MCF 10A (cell line): Measurements from ENCODE around the gene COL7A1. TPM values are rescaled to one million over a fixed set of nuclear protein-coding genes. Genes with fewer than 3 reads are reported as not detected.

Experiments used
- BruUV-seq: library from RNA; stranded (reverse); fragments of 400-500 nt; replicated peaks from 2 replicates; lab custom pipeline; 2021; lab: Mats Ljungman, UMichigan
- CTCF ChIA-PET: fragments of 300-600 bp; sonication (Branson Sonifier 250); formaldehyde crosslinking; extraction: SDS; loops from one replicate; lab custom pipeline; 2021; ENCODE audit warnings: antibody characterized with exemption, inconsistent platforms; lab: Yijun Ruan, JAX
- POLR2A ChIA-PET: fragments of 300-600, 350-650 bp; sonication (Branson Sonifier 250); formaldehyde crosslinking; extraction: SDS; loops from one replicate; lab custom pipeline; 2020; ENCODE audit warnings: antibody characterized with exemption, inconsistent platforms; lab: Yijun Ruan, JAX
- DNase-seq: peaks from one replicate; pipeline ENCODE4 v3.0.0-alpha.2; 2018; ENCODE audit not compliant: unreplicated experiment
- H3K27ac Mint-ChIP-seq: one replicate; pipeline ENCODE4 v1.8.0; 2022; ENCODE audit warnings: mild to moderate bottlenecking, low read depth, mixed read lengths; ENCODE audit not compliant: unreplicated experiment
- H3K27me3 Mint-ChIP-seq: one replicate; pipeline ENCODE4 v1.8.0; 2022; ENCODE audit warnings: mixed read lengths; ENCODE audit not compliant: insufficient read depth, unreplicated experiment
- H3K36me3 Mint-ChIP-seq: one replicate; pipeline ENCODE4 v1.8.0; 2022; ENCODE audit warnings: mild to moderate bottlenecking, moderate library complexity, mixed read lengths; ENCODE audit not compliant: insufficient read depth, unreplicated experiment
- H3K4me1 Mint-ChIP-seq: one replicate; pipeline ENCODE4 v1.8.0; 2022; ENCODE audit warnings: mixed read lengths; ENCODE audit not compliant: insufficient read depth, unreplicated experiment
- H3K4me3 Mint-ChIP-seq: one replicate; pipeline ENCODE4 v1.8.0; 2022; ENCODE audit warnings: mild to moderate bottlenecking, moderate library complexity, mixed read lengths; ENCODE audit not compliant: unreplicated experiment
- H3K9me3 Mint-ChIP-seq: one replicate; pipeline ENCODE4 v1.8.0; 2022; ENCODE audit warnings: mixed read lengths; ENCODE audit not compliant: unreplicated experiment
- intact Hi-C: fragments of 100-400 bp; cut with micrococcal nuclease; formaldehyde crosslinking; loops from 2 replicates; pipeline ENCODE4 v1.14.1; 2022
- total RNA-seq: library from RNA; stranded (reverse); gene quantifications from 2 replicates; pipeline ENCODE4 v1.2.3, GENCODE V29; 2022
- TF ChIP-seq, protein P1 (sequence below): fragments of 200-600 bp; IDR thresholded peaks from one replicate; pipeline ENCODE4 v1.8.0; 2022; ENCODE audit warnings: antibody characterized with exemption, mild to moderate bottlenecking; ENCODE audit not compliant: unreplicated experiment

The COL7A1 gene
- total RNA-seq, 1 experiment from 2014 or later: 60.5 TPM

DNA sequence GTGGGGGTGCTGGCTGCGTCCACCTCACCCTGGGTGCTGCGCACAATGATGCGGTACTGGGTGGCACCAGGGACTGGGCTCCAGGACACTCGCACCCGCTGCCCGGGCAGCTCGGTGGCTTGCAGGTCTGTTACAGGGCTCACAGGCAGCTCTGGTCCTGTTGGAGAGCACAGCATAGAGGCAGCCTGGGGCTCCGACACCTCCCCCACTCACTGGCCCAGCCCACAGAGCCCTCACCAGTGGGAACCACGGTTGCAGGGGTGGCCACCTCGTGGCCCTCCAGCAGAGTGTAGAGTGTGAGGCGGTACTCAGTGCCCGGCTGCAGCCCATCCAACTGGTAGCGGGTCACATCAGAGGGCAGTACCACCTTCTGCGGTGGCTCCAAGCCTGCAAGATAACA lies 3.7 kb downstream of the COL7A1 start:
- H3K36me3 Mint-ChIP-seq: peaks cover 26% of the 10 kb centered on the region
- ChIA-PET CTCF (no interaction called here), POLR2A (no interaction called here)
- no peak for DNase-seq
- BruUV-seq: no TSS peak
- peaks cover 22% of the 10 kb centered on the region for H3K4me1 Mint-ChIP-seq
- intact Hi-C loops: no loop called here
- no peak overlapping the region for H3K4me3 Mint-ChIP-seq
- TF ChIP-seq, protein P1, sequence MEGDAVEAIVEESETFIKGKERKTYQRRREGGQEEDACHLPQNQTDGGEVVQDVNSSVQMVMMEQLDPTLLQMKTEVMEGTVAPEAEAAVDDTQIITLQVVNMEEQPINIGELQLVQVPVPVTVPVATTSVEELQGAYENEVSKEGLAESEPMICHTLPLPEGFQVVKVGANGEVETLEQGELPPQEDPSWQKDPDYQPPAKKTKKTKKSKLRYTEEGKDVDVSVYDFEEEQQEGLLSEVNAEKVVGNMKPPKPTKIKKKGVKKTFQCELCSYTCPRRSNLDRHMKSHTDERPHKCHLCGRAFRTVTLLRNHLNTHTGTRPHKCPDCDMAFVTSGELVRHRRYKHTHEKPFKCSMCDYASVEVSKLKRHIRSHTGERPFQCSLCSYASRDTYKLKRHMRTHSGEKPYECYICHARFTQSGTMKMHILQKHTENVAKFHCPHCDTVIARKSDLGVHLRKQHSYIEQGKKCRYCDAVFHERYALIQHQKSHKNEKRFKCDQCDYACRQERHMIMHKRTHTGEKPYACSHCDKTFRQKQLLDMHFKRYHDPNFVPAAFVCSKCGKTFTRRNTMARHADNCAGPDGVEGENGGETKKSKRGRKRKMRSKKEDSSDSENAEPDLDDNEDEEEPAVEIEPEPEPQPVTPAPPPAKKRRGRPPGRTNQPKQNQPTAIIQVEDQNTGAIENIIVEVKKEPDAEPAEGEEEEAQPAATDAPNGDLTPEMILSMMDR: no peak
- no peaks in the 10 kb centered on the region for H3K9me3 Mint-ChIP-seq
- H3K27ac Mint-ChIP-seq: peak overlapping the region; percentile 53
- no peaks in the 10 kb centered on the region for H3K27me3 Mint-ChIP-seq

GRCh38 chr3:48588230-48588629 lies 6.9 kb downstream of the COL7A1 start:
- H3K9me3 Mint-ChIP-seq: no peaks in the 10 kb centered on the region
- no peak overlapping the region for H3K27ac Mint-ChIP-seq
- peaks cover 39% of the 10 kb centered on the region for H3K36me3 Mint-ChIP-seq
- DNase-seq: no peak
- no peak overlapping the region for H3K4me3 Mint-ChIP-seq
- H3K4me1 Mint-ChIP-seq: peaks cover 13% of the 10 kb centered on the region
- ChIA-PET CTCF (interaction anchor here (0.7 to 1.3 kb wide), 3 partner anchors 27 to 32 kb away, joined by 3 to 4 read pairs (median 3); no protein-coding TSS in a partner anchor), POLR2A (no interaction called here)
- no TSS peak for BruUV-seq
- TF ChIP-seq, protein P1: no peak
- intact Hi-C loops: no loop called here
- H3K27me3 Mint-ChIP-seq: no peaks in the 10 kb centered on the region

DNA sequence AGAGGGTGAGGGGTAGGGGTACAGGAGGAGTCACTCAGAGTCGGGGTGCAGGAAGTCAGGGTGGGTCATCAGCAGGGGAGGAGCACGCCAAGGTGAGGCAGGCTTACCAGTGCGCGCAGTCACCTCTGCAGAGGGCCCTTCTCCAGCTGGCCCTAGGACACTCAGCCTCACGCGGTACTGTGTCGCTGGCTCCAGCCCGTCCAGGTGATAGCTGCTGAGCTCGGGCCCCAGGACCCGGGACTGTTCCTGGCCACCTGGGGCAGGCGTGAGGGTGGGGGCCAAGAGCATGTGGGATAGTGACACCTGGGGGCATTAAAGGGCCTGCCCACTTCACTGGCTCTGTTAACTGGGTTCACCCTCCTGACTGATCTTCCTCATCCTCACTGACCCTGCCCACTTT lies 7.4 kb downstream of the COL7A1 start:
- intact Hi-C loops: no loop called here
- POLR2A ChIA-PET: interaction anchor here (0.6 kb wide), 1 partner anchor 99 kb away, joined by 4 read pairs; no protein-coding TSS in a partner anchor
- Mint-ChIP-seq H3K27me3 (no peaks in the 10 kb centered on the region), H3K27ac (peak overlapping the region; percentile 6), H3K4me1 (peaks cover 13% of the 10 kb centered on the region), H3K9me3 (no peaks in the 10 kb centered on the region), H3K4me3 (no peak overlapping the region), H3K36me3 (peaks cover 43% of the 10 kb centered on the region)
- BruUV-seq: no TSS peak
- DNase-seq: no peak
- TF ChIP-seq, protein P1: no peak
- CTCF ChIA-PET: interaction anchor here (0.5 to 1.3 kb wide), 3 partner anchors 26 to 277 kb away, joined by 3 to 4 read pairs (median 3); no protein-coding TSS in a partner anchor

DNA sequence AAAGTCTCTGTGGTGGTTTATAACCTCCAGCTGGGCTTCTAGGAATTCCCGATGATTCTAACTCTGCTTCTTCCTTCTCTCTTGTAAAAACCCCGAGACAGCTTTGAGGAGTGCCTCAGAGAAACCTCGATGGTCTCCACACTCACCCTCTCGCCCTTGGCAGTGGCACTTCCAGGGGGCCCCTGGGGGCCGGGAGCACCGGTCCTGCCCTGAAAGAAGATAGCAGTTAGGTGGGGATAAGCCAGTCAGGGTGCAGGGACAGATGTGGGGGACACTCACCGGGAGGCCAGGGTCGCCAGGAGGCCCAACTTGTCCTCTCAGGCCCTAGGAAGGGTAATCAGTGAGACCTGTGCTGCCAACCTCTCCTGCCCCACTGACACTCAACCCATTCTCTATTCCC lies 9.7 kb downstream of the COL7A1 start:
- Mint-ChIP-seq H3K27me3 (no peaks in the 10 kb centered on the region), H3K27ac (no peak overlapping the region), H3K36me3 (peaks cover 55% of the 10 kb centered on the region), H3K9me3 (no peaks in the 10 kb centered on the region), H3K4me1 (peaks cover 7% of the 10 kb centered on the region), H3K4me3 (no peak overlapping the region)
- no TSS peak for BruUV-seq
- TF ChIP-seq, protein P1: no peak
- POLR2A ChIA-PET: interaction anchor here (0.8 kb wide), 1 partner anchor 18 kb away, joined by 3 read pairs; no protein-coding TSS in a partner anchor
- CTCF ChIA-PET: interaction anchor here (1.2 kb wide), 1 partner anchor 27 kb away, joined by 5 read pairs; no protein-coding TSS in a partner anchor
- intact Hi-C loops: no loop called here
- DNase-seq: no peak
